Activated CD4-positive, CD25-positive, alpha-beta regulatory T cell treated with anti-CD3 and anti-CD28 coated beads, Interleukin-2, amount 50 U/mL, for 16 hours (primary cell): ENCODE results near the gene ANAPC4.

Experiments
- DNase-seq: peaks from one replicate; pipeline ENCODE4 v3.0.0-alpha.2; 2020; ENCODE audit warnings: low read depth, low spot score

Gene ANAPC4

GRCh38 chr4:25378437-25378743 lies 1.3 kb downstream of the ANAPC4 start:
- no peak for DNase-seq

- no peak for DNase-seq
These were observed 2.5 kb downstream of the ANAPC4 start for GRCh38 chr4:25379591-25379990.

- DNase-seq = no peak
These were observed 6.6 kb downstream of the ANAPC4 start for GRCh38 chr4:25383647-25384046.

GRCh38 chr4:25386926-25387325 lies 9.9 kb downstream of the ANAPC4 start:
- DNase-seq = no peak

- no peak for DNase-seq
These were observed 20.2 kb downstream of the ANAPC4 start for GRCh38 chr4:25397305-25397704.

GRCh38 chr4:25399510-25399909 lies 22.4 kb downstream of the ANAPC4 start:
- no peak for DNase-seq

- no peak for DNase-seq
These were observed 24.0 kb downstream of the ANAPC4 start for GRCh38 chr4:25401066-25401465.

GRCh38 chr4:25402521-25402920 lies 25.5 kb downstream of the ANAPC4 start:
- no peak for DNase-seq

GRCh38 chr4:25403699-25404098 lies 26.6 kb downstream of the ANAPC4 start:
- DNase-seq = no peak

- no peak for DNase-seq
These were observed 28.4 kb downstream of the ANAPC4 start for GRCh38 chr4:25405453-25405852.

GRCh38 chr4:25406081-25406692 lies 29.1 kb downstream of the ANAPC4 start:
- DNase-seq = no peak

- DNase-seq = no peak
These were observed 33.9 kb downstream of the ANAPC4 start for GRCh38 chr4:25410820-25411529.

GRCh38 chr4:25413261-25413660 lies 36.2 kb downstream of the ANAPC4 start:
- DNase-seq = no peak

- no peak for DNase-seq
These were observed 40.0 kb downstream of the ANAPC4 start for GRCh38 chr4:25417014-25417413.

GRCh38 chr4:25420931-25421330 lies 43.9 kb downstream of the ANAPC4 start:
- DNase-seq = no peak

- no peak for DNase-seq
These were observed 44.9 kb downstream of the ANAPC4 start for GRCh38 chr4:25421816-25422525.

- DNase-seq = no peak
These were observed 46.5 kb downstream of the ANAPC4 start for GRCh38 chr4:25423548-25423947.

GRCh38 chr4:25424539-25425228 lies 47.6 kb downstream of the ANAPC4 start:
- no peak for DNase-seq

GRCh38 chr4:25425361-25425760 lies 48.3 kb downstream of the ANAPC4 start:
- DNase-seq = no peak

- no peak for DNase-seq
These were observed 50.8 kb downstream of the ANAPC4 start for GRCh38 chr4:25427871-25428270.

- no peak for DNase-seq
These were observed 53.6 kb downstream of the ANAPC4 start for GRCh38 chr4:25430630-25431029.
